ENCODE measurements around the gene ELF2.
"Not testable (repeated sequence)": the region's sequence is repeated elsewhere in the genome, so short reads cannot be mapped to it uniquely, and the experiment has no call there.

The ELF2 gene

GRCh38 chr4:139177049-139177868, at the start of gene ELF2:
Gene ELF2, minus strand, starts transcription at chr4:139177218. Its CDS starts 39,517 bp downstream, at chr4:139137701.
- peak; percentile 98 for DNase-seq (ENCODE audit: low spot score)

- DNase-seq (ENCODE audit: low spot score), result no peak
Measured at GRCh38 chr4:139223682-139224317, 46.8 kb upstream of the ELF2 start.

GRCh38 chr4:139222215-139222614, 45.2 kb upstream of the ELF2 start:
- no peak for DNase-seq (ENCODE audit: low spot score)

- DNase-seq (ENCODE audit: low spot score), result no peak
Measured at GRCh38 chr4:139221687-139222086, 44.7 kb upstream of the ELF2 start.

DNA sequence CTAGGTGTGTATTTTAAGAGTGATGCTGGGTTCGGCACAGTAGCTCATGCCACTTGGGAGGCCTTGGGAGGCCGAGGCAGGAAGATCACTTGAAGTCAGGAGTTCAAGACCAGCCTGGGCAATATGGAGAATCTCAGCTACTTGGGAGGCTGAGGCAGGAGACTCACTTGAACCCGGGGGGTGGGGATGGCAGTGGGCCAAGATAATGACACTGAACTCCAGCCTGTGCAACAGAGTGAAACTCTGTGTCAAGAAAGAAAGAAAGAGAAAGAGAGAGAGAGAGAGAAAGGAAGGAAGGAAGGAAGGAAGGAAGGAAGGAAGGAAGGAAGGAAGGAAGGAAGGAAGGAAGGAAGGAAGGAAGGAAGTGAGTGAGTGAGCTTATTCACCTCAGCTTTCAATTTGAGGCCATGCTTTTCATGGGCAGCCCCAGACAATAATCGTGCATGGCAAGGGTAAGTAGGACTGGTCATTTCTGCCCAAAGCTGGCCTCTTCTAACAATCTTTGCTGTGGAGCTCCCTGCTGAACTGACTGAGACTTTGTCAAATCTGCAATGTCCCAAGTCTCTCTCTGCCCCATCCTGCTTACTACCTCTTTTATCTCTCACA, 42.5 kb upstream of the ELF2 start:
- DNase-seq (ENCODE audit: low spot score), result no peak

DNA sequence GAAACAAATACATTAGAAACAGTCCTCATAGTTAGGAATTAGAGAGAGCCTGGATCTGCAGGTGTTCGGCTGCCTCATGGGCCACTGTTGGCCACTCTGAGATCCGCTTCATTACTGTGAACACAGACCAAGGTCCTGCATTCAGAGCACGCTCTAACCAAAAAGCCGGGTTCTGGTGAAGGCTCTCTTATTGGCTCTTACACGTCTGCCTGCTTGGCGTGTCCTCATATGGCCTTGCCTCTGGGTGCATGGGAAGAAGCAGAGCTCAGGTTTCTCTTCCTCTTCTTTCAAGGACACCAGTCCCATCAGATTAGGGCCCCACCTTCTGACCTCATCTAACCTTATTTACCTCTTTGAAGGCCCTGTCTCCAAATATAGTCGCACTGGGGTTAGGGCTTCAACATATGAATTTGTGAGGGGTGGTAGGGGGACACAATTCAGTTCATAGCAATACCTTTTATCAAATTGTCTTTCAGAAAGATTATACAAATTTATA, 37.1 kb upstream of the ELF2 start:
- no peak for DNase-seq (ENCODE audit: low spot score)

- DNase-seq (ENCODE audit: low spot score), result not testable (repeated sequence)
Measured at GRCh38 chr4:139213633-139214032, 36.6 kb upstream of the ELF2 start.

GRCh38 chr4:139212900-139213299, 35.9 kb upstream of the ELF2 start:
- no peak for DNase-seq (ENCODE audit: low spot score)

GRCh38 chr4:139210486-139210885, 33.5 kb upstream of the ELF2 start:
- no peak for DNase-seq (ENCODE audit: low spot score)

- DNase-seq (ENCODE audit: low spot score), result no peak
Measured at GRCh38 chr4:139209470-139210063, 32.5 kb upstream of the ELF2 start.

- no peak for DNase-seq (ENCODE audit: low spot score)
Measured at GRCh38 chr4:139208404-139208945, 31.5 kb upstream of the ELF2 start.

- DNase-seq (ENCODE audit: low spot score), result peak; percentile 55
Measured at GRCh38 chr4:139207873-139208403, 30.9 kb upstream of the ELF2 start.

GRCh38 chr4:139207247-139207646, 30.2 kb upstream of the ELF2 start:
- no peak for DNase-seq (ENCODE audit: low spot score)

DNA sequence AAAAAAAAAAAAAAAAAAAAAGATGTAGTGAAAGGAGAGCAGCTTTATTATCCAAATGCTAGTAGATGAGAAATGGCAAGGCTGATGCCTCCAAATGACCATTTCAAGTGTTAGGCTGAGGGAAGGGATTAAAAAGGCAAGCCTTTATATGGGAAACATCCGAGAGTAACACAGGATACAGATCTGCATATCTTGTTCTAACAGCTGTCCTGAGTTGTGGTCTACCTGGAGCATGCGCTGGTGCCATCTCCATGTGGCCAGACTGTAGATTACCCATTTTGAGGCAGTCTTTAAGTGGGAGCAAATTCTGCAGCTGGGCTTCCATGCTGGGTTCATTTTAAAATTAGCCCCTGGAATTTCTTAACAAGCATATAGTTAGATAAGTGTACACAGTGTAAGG, 26.0 kb upstream of the ELF2 start:
- no peak for DNase-seq (ENCODE audit: low spot score)

DNA sequence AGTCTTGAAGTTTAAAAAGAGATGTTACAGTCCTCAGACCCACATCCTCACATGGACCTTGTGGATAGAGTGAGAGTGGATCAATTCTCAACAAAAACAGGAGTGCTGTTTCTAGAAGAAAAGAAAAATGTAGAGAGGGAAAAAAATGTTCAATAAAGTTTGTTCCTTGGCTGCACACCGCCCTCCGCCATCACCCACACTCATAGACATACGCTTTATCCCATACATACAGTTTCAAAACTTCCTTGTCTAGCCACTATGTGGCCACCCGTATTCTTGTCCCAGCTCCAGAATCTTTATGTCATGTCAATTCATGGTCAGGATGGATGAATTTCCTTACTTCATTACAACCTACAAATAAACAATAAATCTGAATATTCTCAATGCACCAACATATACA, 23.5 kb upstream of the ELF2 start:
- no peak for DNase-seq (ENCODE audit: low spot score)

- DNase-seq (ENCODE audit: low spot score), result no peak
Measured at GRCh38 chr4:139200102-139200501, 23.1 kb upstream of the ELF2 start.

DNA sequence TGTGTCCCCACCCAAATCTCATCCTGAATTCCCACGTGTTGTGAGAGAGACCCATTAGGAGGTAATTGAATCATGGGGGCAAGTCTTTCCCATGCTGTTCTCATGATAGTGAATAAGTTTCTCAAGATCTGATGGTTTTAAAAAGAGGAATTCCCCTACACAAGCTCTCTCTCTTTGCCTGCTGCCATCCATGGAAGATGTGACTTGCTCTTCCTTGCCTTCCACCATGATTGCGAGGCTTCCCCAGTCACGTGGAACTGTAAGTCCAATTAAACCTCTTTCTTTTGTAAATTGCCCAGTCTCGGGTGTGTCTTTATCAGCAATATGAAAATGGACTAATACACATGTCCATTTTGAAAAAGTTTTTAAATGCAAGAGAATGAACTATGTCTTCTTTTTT, 20.2 kb upstream of the ELF2 start:
- DNase-seq (ENCODE audit: low spot score), result not testable (repeated sequence)

- no peak for DNase-seq (ENCODE audit: low spot score)
Measured at GRCh38 chr4:139196462-139196861, 19.4 kb upstream of the ELF2 start.

DNA sequence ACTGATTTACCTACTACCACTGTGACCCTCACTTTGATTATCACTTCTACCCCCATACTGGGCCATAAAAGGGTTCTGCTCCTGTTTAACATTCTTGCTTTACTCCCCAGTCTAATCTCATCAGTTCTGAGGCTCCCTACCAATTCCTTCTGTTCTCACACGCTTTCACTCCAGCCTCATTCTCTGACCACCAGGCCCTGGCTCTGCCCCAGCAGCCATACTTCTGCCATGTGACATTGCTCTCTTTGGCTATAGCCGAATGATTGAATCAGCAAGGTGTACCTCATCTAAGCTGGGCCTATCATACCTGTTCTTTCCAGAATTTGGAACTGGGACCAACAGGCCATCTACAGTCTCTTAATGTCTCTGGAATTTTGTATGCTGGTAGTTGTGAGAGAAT, 14.4 kb upstream of the ELF2 start:
- DNase-seq (ENCODE audit: low spot score), result no peak

GRCh38 chr4:139189972-139190371, 13.0 kb upstream of the ELF2 start:
- DNase-seq (ENCODE audit: low spot score), result no peak

GRCh38 chr4:139189417-139189749, 12.4 kb upstream of the ELF2 start:
- DNase-seq (ENCODE audit: low spot score), result no peak
